A673 (cell line): ENCODE measurements around the gene PHACTR2.

Experiments used
- CTCF ChIP-seq: fragments of 300-800, 200-600 bp; sonication (generic); conservative IDR thresholded peaks from 2 replicates; pipeline ENCODE4 v1.5.1; 2017; ENCODE audit warnings: low read depth, mild to moderate bottlenecking, antibody characterized with exemption, low read length, moderate library complexity, mixed read lengths
- EZH2 ChIP-seq: fragments of 200-600 bp; sonication (generic); IDR thresholded peaks from 2 replicates; pipeline ENCODE4 v1.6.1; 2017; ENCODE audit warnings: borderline replicate concordance, low read depth, mild to moderate bottlenecking, mixed read lengths, antibody characterized with exemption, low read length; ENCODE audit not compliant: poor library complexity, severe bottlenecking

GRCh38 chr6:143687591-143687990 is 9.8 kb downstream of the PHACTR2 start:
- TF ChIP-seq CTCF, result no peak
- TF ChIP-seq EZH2, result no peak
